ENCODE measurements around the gene MANEAL.

DNA sequence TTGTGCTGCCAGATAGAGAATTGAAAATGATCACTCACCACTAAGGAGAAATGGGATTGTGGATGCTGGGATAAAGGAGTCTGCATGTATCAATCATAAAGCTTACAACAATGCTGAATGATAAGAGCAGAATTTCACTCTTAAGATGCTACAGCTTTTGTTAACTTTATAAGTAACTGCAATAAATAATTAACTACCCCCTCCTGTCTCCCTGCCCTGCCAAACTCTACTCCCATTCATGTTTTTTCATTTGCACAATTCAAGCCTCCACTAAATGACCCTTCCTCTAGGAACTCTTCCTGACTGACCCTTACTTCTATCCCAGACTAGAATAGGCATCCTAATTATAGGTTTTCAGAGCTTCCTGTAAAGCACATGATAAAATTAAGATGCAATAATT lies 50.9 kb downstream of the MANEAL start:
- TF ChIP-seq, protein P1, sequence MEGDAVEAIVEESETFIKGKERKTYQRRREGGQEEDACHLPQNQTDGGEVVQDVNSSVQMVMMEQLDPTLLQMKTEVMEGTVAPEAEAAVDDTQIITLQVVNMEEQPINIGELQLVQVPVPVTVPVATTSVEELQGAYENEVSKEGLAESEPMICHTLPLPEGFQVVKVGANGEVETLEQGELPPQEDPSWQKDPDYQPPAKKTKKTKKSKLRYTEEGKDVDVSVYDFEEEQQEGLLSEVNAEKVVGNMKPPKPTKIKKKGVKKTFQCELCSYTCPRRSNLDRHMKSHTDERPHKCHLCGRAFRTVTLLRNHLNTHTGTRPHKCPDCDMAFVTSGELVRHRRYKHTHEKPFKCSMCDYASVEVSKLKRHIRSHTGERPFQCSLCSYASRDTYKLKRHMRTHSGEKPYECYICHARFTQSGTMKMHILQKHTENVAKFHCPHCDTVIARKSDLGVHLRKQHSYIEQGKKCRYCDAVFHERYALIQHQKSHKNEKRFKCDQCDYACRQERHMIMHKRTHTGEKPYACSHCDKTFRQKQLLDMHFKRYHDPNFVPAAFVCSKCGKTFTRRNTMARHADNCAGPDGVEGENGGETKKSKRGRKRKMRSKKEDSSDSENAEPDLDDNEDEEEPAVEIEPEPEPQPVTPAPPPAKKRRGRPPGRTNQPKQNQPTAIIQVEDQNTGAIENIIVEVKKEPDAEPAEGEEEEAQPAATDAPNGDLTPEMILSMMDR (IDR thresholded peaks at IDR 0.05): no peak
- TF ChIP-seq EZH2 (IDR thresholded peaks at IDR 0.05): no peak
